Duodenal mucosa (tissue), 2 donors: Measurements from ENCODE around the gene CCDC116.

ENCODE experiments used
- H3K27ac ChIP-seq: one replicate; pipeline ENCODE4 v1.7.0; 2013; ENCODE audit warnings: low read depth, low read length
- H3K27me3 ChIP-seq, 2 donors: one replicate each; pipeline ENCODE4 v1.7.0; 2013; ENCODE audit warnings: low read length in 2 of 2, control low read depth in 1 of 2; ENCODE audit not compliant: insufficient read depth in 2 of 2, control insufficient read depth in 1 of 2
- H3K36me3 ChIP-seq, 2 donors: one replicate each; pipeline ENCODE4 v1.7.0; 2013; ENCODE audit warnings: low read length in 2 of 2, control low read depth in 1 of 2; ENCODE audit not compliant: insufficient read depth in 2 of 2, control insufficient read depth in 1 of 2
- H3K4me1 ChIP-seq, 2 donors: one replicate each; pipeline ENCODE4 v1.7.0; 2013; ENCODE audit warnings: low read length in 2 of 2, control low read depth in 1 of 2; ENCODE audit not compliant: insufficient read depth in 2 of 2, control insufficient read depth in 1 of 2
- H3K4me3 ChIP-seq, 2 donors: one replicate each; pipeline ENCODE4 v1.7.0; 2013; ENCODE audit warnings: low read length in 2 of 2, low read depth in 1 of 2
- H3K9ac ChIP-seq, 2 donors: one replicate each; pipeline ENCODE4 v1.7.0; 2013; ENCODE audit warnings: low read length in 2 of 2, low read depth in 1 of 2
- H3K9me3 ChIP-seq, 2 donors: one replicate each; pipeline ENCODE4 v1.7.0; 2013; ENCODE audit warnings: low read length in 2 of 2, control low read depth in 1 of 2; ENCODE audit not compliant: control insufficient read depth in 1 of 2

Gene CCDC116

GRCh38 chr22:21632237-21632895 is at the start of gene CCDC116:
CCDC116 (plus strand) TSS chr22:21632760; CDS start chr22:21633182, 422 bp downstream.
- Histone ChIP-seq H3K9ac (no peak within 1 kb of the TSS), H3K9me3 (no peaks in the 10 kb centered on the region), H3K27me3 (no peaks in the 10 kb centered on the region), H3K27ac (no peak within 1 kb of the TSS), H3K4me3 (no peak within 1 kb of the TSS), H3K4me1 (peaks cover 5 to 12% of the 10 kb centered on the region in 2 donors), H3K36me3 (peaks cover 4 to 8% of the 10 kb centered on the region in 2 donors)

GRCh38 chr22:21582801-21583740 is 49.5 kb upstream of the CCDC116 start:
- H3K4me1 ChIP-seq = peaks cover 9 to 21% of the 10 kb centered on the region in 2 donors
- H3K36me3 ChIP-seq = peaks cover 0 to 8% of the 10 kb centered on the region in 2 donors
- no peaks in the 10 kb centered on the region for H3K9me3 ChIP-seq
- H3K27me3 ChIP-seq = no peaks in the 10 kb centered on the region
- no peak overlapping the region for H3K9ac ChIP-seq
- H3K27ac ChIP-seq = no peak overlapping the region
- no peak overlapping the region for H3K4me3 ChIP-seq

- no peak overlapping the region for H3K9ac ChIP-seq
- no peaks in the 10 kb centered on the region for H3K9me3 ChIP-seq
- H3K4me3 ChIP-seq = no peak overlapping the region
- no peaks in the 10 kb centered on the region for H3K27me3 ChIP-seq
- H3K36me3 ChIP-seq = peaks cover 0 to 13% of the 10 kb centered on the region in 2 donors
- H3K4me1 ChIP-seq = peaks cover 3 to 9% of the 10 kb centered on the region in 2 donors
- no peak overlapping the region for H3K27ac ChIP-seq
These were observed 47.2 kb upstream of the CCDC116 start for GRCh38 chr22:21585389-21585788.

GRCh38 chr22:21587803-21588611 is 44.6 kb upstream of the CCDC116 start:
- H3K27me3 ChIP-seq = no peaks in the 10 kb centered on the region
- no peak overlapping the region for H3K27ac ChIP-seq
- peaks cover 9% of the 10 kb centered on the region in 2 donors for H3K4me1 ChIP-seq
- no peak overlapping the region for H3K9ac ChIP-seq
- H3K4me3 ChIP-seq = no peak overlapping the region
- H3K36me3 ChIP-seq = peaks cover 7 to 25% of the 10 kb centered on the region in 2 donors
- no peaks in the 10 kb centered on the region for H3K9me3 ChIP-seq

GRCh38 chr22:21589396-21589795 is 43.2 kb upstream of the CCDC116 start:
- no peak overlapping the region for H3K9ac ChIP-seq
- no peak overlapping the region for H3K4me3 ChIP-seq
- no peak overlapping the region for H3K27ac ChIP-seq
- no peaks in the 10 kb centered on the region for H3K9me3 ChIP-seq
- peaks cover 17 to 33% of the 10 kb centered on the region in 2 donors for H3K36me3 ChIP-seq
- H3K4me1 ChIP-seq = peaks cover 9% of the 10 kb centered on the region in 2 donors
- no peaks in the 10 kb centered on the region for H3K27me3 ChIP-seq

- Histone ChIP-seq H3K9ac (no peak overlapping the region), H3K4me3 (no peak overlapping the region), H3K36me3 (peaks cover 26 to 49% of the 10 kb centered on the region in 2 donors), H3K27ac (no peak overlapping the region), H3K9me3 (no peaks in the 10 kb centered on the region), H3K27me3 (no peaks in the 10 kb centered on the region), H3K4me1 (peaks cover 9% of the 10 kb centered on the region in 2 donors)
These were observed 41.5 kb upstream of the CCDC116 start for GRCh38 chr22:21590809-21591641.

GRCh38 chr22:21591695-21592094 is 40.9 kb upstream of the CCDC116 start:
- H3K27ac ChIP-seq = no peak overlapping the region

GRCh38 chr22:21592422-21592821 is 40.1 kb upstream of the CCDC116 start:
- Histone ChIP-seq H3K9ac (no peak overlapping the region), H3K4me3 (no peak overlapping the region), H3K9me3 (no peaks in the 10 kb centered on the region), H3K4me1 (peaks cover 7 to 9% of the 10 kb centered on the region in 2 donors), H3K27ac (no peak overlapping the region), H3K27me3 (no peaks in the 10 kb centered on the region), H3K36me3 (peaks cover 26 to 58% of the 10 kb centered on the region in 2 donors)

More at GRCh38 chr22:21591695-21592094, 40.9 kb upstream of the CCDC116 start:
- H3K4me3 ChIP-seq = no peak overlapping the region
- H3K4me1 ChIP-seq = peaks cover 9% of the 10 kb centered on the region in 2 donors
- no peaks in the 10 kb centered on the region for H3K27me3 ChIP-seq
- H3K9me3 ChIP-seq = no peaks in the 10 kb centered on the region
- H3K36me3 ChIP-seq = peaks cover 26 to 56% of the 10 kb centered on the region in 2 donors
- H3K9ac ChIP-seq = no peak overlapping the region
